Renal cortex interstitium (tissue), 15 donors: ENCODE measurements around the gene GLIPR2. TPM values are rescaled to one million over a fixed set of nuclear protein-coding genes. Genes with fewer than 3 reads are reported as not detected.
"Not testable (repeated sequence)": the region's sequence is repeated elsewhere in the genome, so short reads cannot be mapped to it uniquely, and the experiment has no call there.

Experiments
- DNase-seq, 11 donors: peaks; one replicate each; pipeline ENCODE4 v3.0.0-alpha.2; 2013; ENCODE audit warnings: low read depth in 9 of 11, low spot score in 4 of 11; ENCODE audit errors: extremely low read depth in 1 of 11
- long read RNA-seq, 16 experiments: transcript quantifications; one replicate each; lab custom pipeline, GENCODE V29; 2026
- polyA plus RNA-seq, 3 donors: library from polyadenylated mRNA; unstranded; fragments of 120-200 nt; gene quantifications; one replicate each; pipeline ENCODE4 v1.2.1, GENCODE V29; 2013; ENCODE audit not compliant: insufficient read length in 3 of 3

GLIPR2 gene, protein sequence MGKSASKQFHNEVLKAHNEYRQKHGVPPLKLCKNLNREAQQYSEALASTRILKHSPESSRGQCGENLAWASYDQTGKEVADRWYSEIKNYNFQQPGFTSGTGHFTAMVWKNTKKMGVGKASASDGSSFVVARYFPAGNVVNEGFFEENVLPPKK
- 10 to 100 TPM; 34.2 to 43.9 (median 40.1) TPM for polyA plus RNA-seq
- long read RNA-seq, donor 1, transcript GLIPR2-202 (5 exons, 1,890 nt), result major isoform, 9 of 10 reads
- long read RNA-seq, donor 1, partial matches to known transcripts, result 0 of 10 reads
- long read RNA-seq, donor 1, other reads (novel, unspliced or antisense), result 0 of 10 reads
- long read RNA-seq, donor 2, transcript GLIPR2-202 (5 exons, 1,890 nt), result major isoform, 15 of 27 reads
- long read RNA-seq, donor 2, partial matches to known transcripts, result 12 of 27 reads
- long read RNA-seq, donor 2, other reads (novel, unspliced or antisense), result 0 of 27 reads
- long read RNA-seq, donor 3, transcript GLIPR2-202 (5 exons, 1,890 nt), result major isoform, 19 of 77 reads
- long read RNA-seq, donor 3, partial matches to known transcripts, result 55 of 77 reads
- long read RNA-seq, donor 3, other reads (novel, unspliced or antisense), result 0 of 77 reads
- long read RNA-seq, donor 4, transcript GLIPR2-202 (5 exons, 1,890 nt), result major isoform, 7 of 27 reads
- long read RNA-seq, donor 4, partial matches to known transcripts, result 20 of 27 reads
- long read RNA-seq, donor 4, other reads (novel, unspliced or antisense), result 0 of 27 reads
- long read RNA-seq, donor 5, result 0 reads
- long read RNA-seq, donor 6, transcript GLIPR2-202 (5 exons, 1,890 nt), result major isoform, 7 of 7 reads
- long read RNA-seq, donor 6, partial matches to known transcripts, result 0 of 7 reads
- long read RNA-seq, donor 6, other reads (novel, unspliced or antisense), result 0 of 7 reads
- long read RNA-seq, donor 7, transcript GLIPR2-202 (5 exons, 1,890 nt), result major isoform, 14 of 16 reads
- long read RNA-seq, donor 7, partial matches to known transcripts, result 0 of 16 reads
- long read RNA-seq, donor 7, other reads (novel, unspliced or antisense), result 0 of 16 reads
- long read RNA-seq, donor 8, transcript GLIPR2-202 (5 exons, 1,890 nt), result major isoform, 19 of 61 reads
- long read RNA-seq, donor 8, partial matches to known transcripts, result 41 of 61 reads
- long read RNA-seq, donor 8, other reads (novel, unspliced or antisense), result 0 of 61 reads
- long read RNA-seq, donor 9, transcript GLIPR2-202 (5 exons, 1,890 nt), result major isoform, 13 of 26 reads
- long read RNA-seq, donor 9, partial matches to known transcripts, result 11 of 26 reads
- long read RNA-seq, donor 9, other reads (novel, unspliced or antisense), result 0 of 26 reads
- long read RNA-seq, donor 10, transcript GLIPR2-202 (5 exons, 1,890 nt), result major isoform, 11 of 38 reads
- long read RNA-seq, donor 10, partial matches to known transcripts, result 26 of 38 reads
- long read RNA-seq, donor 10, other reads (novel, unspliced or antisense), result 0 of 38 reads
- long read RNA-seq, donor 11, transcript GLIPR2-202 (5 exons, 1,890 nt), result major isoform, 8 of 10 reads
- long read RNA-seq, donor 11, partial matches to known transcripts, result 0 of 10 reads
- long read RNA-seq, donor 11, other reads (novel, unspliced or antisense), result 0 of 10 reads
- long read RNA-seq, donor 12, partial matches to known transcripts, result 0 of 2 reads
- long read RNA-seq, donor 12, other reads (novel, unspliced or antisense), result 0 of 2 reads
- long read RNA-seq, donor 13, result 0 reads
- long read RNA-seq, donor 14, transcript GLIPR2-202 (5 exons, 1,890 nt), result major isoform, 14 of 15 reads
- long read RNA-seq, donor 14, partial matches to known transcripts, result 0 of 15 reads
- long read RNA-seq, donor 14, other reads (novel, unspliced or antisense), result 0 of 15 reads
- long read RNA-seq, donor 15, transcript GLIPR2-202 (5 exons, 1,890 nt), result major isoform, 6 of 6 reads
- long read RNA-seq, donor 15, partial matches to known transcripts, result 0 of 6 reads
- long read RNA-seq, donor 15, other reads (novel, unspliced or antisense), result 0 of 6 reads
- long read RNA-seq, donor 16, transcript GLIPR2-202 (5 exons, 1,890 nt), result major isoform, 32 of 61 reads
- long read RNA-seq, donor 16, partial matches to known transcripts, result 28 of 61 reads
- long read RNA-seq, donor 16, other reads (novel, unspliced or antisense), result 0 of 61 reads

DNA sequence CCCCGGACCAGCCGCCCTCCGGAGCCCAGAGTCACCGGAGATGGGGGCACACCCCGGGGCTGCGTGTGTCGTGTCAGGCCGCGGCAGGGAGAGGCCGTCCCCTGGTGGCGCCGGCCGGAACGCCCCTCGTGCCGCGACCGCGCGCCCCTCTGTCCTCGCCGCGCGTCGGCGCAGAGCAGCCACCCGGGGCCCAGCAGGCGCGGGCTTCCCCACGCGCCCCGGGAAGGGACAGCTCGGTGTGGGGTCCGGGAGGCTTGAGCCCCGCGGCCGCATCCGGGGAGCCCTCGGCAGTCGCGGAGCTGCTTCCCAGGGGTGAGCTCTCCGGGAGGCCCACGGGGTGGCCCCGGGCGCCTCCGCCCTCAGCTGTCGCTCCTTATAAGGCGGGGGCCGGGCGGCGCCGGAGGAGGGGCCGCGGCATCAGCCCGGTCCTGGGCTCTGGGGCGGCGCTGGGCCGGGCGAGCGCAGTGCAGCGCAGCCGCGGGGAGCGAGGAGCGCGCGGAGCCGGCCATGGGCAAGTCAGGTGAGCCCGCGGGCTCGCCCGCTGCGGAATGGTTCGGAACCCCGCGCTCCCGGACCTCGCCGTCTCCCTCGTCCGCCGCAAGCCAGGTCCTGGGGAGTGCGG is at the start of gene GLIPR2:
TSS of gene GLIPR2 (plus strand) at position 462 of the 622 bp plus-strand sequence. CDS start at position 508, 46 bp downstream.
- DNase-seq, result peak in 7 of 11 donors; percentile 41 to 63 (median 61)

GRCh38 chr9:36087054-36087453 is 49.5 kb upstream of the GLIPR2 start:
- DNase-seq, result not testable (repeated sequence)

DNA sequence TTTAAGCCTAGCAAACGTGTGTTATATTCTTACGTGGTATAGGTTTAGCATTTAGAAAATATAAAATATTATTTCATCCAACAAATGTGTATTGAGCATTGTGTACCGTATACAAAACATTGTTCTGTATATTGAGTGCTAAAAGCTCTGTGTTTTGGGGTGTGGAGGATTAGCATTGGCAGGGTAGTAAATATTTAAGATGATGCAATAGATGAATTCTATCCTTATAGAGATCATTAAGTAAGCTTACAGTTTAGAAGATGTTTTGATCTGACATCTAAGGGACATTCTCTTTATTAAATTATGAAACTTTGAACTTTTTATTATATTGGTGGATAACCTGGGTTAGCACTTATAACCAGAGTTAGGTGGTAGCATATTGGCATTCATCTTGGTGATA is 48.5 kb upstream of the GLIPR2 start:
- DNase-seq, result no peak

- peak in 7 of 11 donors; percentile 38 to 73 (median 57) for DNase-seq
These were observed 45.2 kb upstream of the GLIPR2 start for GRCh38 chr9:36091026-36091953.

GRCh38 chr9:36092014-36092413 is 44.5 kb upstream of the GLIPR2 start:
- DNase-seq, result no peak

DNA sequence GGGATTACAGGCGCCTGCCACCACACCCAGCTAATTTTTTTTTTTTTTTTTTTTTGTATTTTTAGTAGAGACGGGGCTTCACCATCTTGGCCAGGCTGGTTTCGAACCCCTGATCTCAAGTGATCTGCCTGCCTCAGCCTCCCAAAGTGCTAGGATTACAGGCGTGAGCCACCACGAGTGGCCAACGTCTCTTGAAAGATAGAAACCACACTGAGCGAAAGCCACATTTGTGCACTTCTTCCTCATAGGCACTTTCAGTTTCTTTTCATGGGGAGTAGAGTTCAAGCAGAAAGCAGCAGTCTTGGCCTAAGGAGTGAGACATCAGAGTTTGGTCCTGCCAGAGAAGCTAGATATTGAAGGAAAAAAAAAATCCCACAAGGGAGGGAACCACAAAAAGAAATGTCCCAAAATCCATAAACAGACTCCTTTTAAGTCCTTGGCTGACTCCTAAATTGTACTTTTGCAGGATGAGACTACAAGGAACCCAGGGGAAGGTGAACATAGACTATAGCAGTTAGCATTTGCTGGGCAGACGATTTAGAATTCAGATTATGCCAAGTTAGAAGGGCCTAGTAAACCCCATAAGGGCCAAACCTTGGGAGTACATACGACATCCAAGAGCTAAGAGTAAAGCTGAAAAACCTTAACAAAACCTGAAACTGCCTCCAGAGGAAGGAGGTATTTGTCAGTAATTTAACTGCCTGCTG is 43.9 kb upstream of the GLIPR2 start:
- DNase-seq, result no peak

DNA sequence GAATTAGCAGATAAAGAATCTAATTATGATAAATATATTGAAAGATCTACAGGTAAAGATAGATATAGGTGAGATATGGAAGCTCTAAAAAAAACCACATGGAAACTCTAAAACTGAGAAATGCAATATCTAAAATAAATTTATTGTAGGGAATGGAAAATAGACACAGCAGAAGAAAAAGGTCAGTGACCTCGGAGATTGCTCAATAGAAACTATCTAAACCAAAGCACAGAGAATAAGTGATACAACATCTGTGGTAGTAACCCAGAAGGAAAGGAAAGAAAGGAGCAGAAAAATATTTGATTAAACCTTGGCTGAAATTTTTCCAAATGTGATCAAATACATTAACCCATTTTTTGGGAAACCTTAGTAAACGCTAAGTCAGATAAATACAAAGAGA is 43.1 kb upstream of the GLIPR2 start:
- DNase-seq, result no peak

DNA sequence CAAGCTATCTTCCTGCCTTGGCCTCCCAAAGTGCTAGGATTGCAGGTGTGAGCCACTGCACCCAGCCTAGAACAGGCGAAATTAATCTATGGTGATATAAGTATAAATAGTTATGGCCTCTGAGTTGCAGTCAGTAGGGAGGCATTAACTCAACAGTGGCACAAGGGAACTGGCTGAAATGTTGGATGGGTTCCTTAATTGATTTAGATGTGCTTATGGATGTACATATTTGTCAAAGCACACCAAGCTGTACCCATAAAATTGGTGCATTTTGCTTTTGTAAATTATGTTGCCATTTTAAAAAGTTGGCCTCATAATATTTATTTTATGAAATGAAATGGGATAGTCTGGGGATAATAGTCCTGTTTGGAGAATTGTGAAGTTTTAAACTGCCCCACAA is 36.8 kb upstream of the GLIPR2 start:
- no peak for DNase-seq

- DNase-seq, result no peak
These were observed 36.0 kb upstream of the GLIPR2 start for GRCh38 chr9:36100532-36100931.

DNA sequence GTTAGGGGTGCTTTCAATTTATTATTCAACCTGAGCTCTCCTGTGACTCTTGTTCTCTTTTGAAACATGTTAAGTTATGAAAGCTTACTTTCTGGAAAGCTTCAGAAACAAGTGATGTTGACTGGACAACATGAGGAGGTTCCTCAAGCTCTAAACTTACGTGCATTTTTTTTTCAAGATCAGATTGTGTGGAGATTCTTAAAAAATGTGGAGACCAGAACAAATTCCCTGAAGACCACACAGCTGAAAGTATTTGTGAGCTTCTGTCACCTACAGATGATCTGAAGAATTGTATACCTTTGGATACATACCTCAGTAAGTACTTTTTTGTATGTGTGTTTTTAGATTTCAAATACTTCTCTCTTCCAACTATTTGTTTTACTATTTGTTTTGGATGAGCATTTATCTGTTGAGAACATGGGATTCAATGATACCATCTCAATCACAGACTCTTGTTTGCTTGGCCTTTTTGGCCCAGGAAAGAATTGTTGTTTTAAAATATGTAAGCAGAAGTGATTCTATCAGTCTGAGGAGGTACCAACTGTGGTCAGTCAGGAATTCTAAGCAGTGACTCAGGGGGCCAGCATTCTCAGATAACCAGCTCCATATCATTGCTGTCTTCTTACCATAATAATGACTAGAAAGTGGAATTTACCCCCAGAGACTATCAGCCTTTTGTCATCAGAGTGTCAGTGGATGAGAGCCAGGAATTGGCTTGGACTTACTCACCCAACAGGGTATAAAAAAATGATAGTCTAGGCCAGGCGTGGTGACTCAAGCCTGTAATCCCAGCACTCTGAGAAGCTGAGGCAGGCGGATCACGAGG is 34.4 kb upstream of the GLIPR2 start:
- no peak for DNase-seq

- DNase-seq, result peak in 9 of 11 donors; percentile 39 to 69 (median 55)
These were observed 33.6 kb upstream of the GLIPR2 start for GRCh38 chr9:36102742-36103495.

DNA sequence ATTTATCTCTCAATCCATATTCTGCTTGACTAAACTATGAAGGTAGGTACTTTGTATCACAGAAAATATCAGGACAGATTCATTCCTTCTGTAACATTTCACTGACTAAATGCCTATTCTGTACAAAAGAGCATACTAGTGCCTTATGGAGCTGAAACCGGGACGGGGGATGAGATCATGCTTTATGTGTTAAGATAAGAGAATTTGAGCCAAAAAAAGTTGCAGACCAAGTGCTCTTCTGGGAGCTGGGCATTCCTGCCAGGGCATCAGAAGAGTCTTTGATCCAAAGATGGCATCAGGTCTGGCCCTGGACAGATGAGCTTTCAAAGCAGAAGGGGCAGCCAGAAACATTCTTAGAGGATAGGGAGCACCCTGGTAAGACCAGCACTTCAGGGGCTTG is 27.5 kb upstream of the GLIPR2 start:
- no peak for DNase-seq

- DNase-seq, result no peak
These were observed 26.1 kb upstream of the GLIPR2 start for GRCh38 chr9:36110434-36110833.

DNA sequence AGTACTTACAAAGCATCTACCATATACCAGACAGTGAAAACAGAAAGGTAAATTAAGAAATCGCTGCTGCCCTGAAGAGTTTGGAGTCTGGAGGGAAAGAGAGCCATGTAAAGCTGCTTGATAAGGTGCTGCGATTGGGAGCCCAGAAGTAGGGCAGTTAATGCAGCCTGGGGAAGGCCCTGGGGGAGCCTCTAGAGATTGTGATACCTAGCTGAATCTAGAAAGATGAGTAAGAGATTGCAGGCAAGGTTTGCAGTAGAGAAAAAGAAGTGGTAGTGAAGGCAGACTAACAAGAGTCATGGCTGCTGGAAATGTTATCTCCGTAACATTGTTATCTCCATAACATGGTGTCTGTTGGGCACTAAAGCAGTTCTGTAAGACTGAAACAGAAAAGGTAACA is 24.0 kb upstream of the GLIPR2 start:
- DNase-seq, result no peak
